ENCODE data around the gene ZNF296. TPM values are rescaled to one million over a fixed set of nuclear protein-coding genes. Genes with fewer than 3 reads are reported as not detected.

The ZNF296 gene
- total and polyA plus RNA-seq, 2 of the 8 experiments (the other 6 are each of a cell fraction or from before 2014, with no cell fraction given) = 2.7 to 7.5 TPM

DNA sequence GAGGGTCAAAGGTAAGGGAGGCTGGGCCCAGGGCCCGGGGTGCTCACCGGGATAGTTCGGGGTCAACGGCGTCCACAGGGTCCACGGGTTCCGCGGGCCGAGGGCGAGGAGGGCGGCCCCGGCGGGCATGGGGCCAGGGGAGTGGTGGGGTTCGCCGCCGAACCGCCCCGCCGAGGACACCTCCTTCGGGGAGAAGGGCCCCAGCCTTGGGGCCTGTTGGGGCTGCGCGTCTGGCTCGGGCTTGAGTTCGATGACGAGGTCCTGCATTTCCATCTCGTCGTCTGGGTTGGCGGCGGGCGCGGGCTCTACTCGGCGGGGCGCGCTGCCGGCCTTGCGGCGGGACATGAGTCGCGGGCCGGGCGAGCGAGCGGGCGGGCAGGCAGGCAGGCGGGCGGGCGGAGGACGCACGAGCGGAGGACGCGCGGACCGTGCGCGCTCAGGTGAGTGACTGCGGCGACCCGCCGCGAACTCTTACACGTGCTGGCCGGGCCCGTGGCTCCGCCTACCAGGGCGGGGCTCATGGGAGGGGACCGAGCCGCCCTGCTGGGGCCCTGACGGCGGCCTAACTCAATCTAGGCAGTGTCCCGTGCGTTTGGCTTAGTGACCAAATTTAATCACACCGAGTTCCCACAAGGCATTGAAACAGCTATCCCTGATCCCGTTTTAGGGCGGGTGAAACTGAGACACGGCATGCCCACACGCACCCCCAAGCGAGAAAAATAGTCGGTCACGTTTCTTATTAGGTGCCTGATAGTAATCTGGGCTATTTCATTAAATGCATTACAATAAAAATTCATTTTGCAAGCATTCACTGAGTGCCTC, at the start of gene ZNF296 (continued):
- TF ChIP-seq SP4 (IDR thresholded peaks at IDR 0.05; ENCODE audit: low read length) (peak; percentile 34; the same call in 1 of the 2 replicates), TBP (IDR thresholded peaks at IDR 0.05; ENCODE audit: low read depth, low read length) (peak; percentile 82), TAF1 (IDR thresholded peaks at IDR 0.05; ENCODE audit: low read depth, low read length) (peak; percentile 69), POLR2A (IDR thresholded peaks at IDR 0.05; ENCODE audit: control extremely low read depth in 1 of 2, low read depth in 2 of 2, low read length in 2 of 2) (peak in 1 of 2 experiments; percentile 70; a peak in 2 of 3 replicates), PHF8 (conservative IDR thresholded peaks at IDR 0.05; ENCODE audit: low read depth, low read length) (peak; percentile 63), EZH2 (IDR thresholded peaks at IDR 0.05; ENCODE audit: low read depth, low read length, severe bottlenecking) (no peak), MAFK (IDR thresholded peaks at IDR 0.05; ENCODE audit: low read depth, low read length) (no peak), CEBPB (IDR thresholded peaks at IDR 0.05; ENCODE audit: low read depth, low read length) (no peak), RFX5 (IDR thresholded peaks at IDR 0.05; ENCODE audit: borderline replicate concordance, low read depth, low read length) (no peak), TAF7 (optimal IDR thresholded peaks at IDR 0.05; ENCODE audit: borderline replicate concordance, low read depth, low read length) (peak; percentile 67), BRCA1 (IDR thresholded peaks at IDR 0.05; ENCODE audit: low read depth, low read length) (no peak), SP1 (IDR thresholded peaks at IDR 0.05; ENCODE audit: low read depth, low read length) (peak; percentile 33; the same call in 1 of the 2 replicates), FOSL1 (IDR thresholded peaks at IDR 0.05; ENCODE audit: insufficient read depth, low read depth, low read length) (no peak)
- TF ChIP-seq, protein P1, sequence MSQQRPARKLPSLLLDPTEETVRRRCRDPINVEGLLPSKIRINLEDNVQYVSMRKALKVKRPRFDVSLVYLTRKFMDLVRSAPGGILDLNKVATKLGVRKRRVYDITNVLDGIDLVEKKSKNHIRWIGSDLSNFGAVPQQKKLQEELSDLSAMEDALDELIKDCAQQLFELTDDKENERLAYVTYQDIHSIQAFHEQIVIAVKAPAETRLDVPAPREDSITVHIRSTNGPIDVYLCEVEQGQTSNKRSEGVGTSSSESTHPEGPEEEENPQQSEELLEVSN (IDR thresholded peaks at IDR 0.05) = peak; percentile 37
- TF ChIP-seq, protein P2, sequence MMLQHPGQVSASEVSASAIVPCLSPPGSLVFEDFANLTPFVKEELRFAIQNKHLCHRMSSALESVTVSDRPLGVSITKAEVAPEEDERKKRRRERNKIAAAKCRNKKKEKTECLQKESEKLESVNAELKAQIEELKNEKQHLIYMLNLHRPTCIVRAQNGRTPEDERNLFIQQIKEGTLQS (IDR thresholded peaks at IDR 0.05; ENCODE audit: insufficient read depth, low read depth, low read length) = no peak

Data from H1 (cell line).